Measurements from ENCODE around the gene SMYD3.

GRCh38 chr1:245881767-245882391, 625.2 kb downstream of the SMYD3 start:
- no peak for TF ChIP-seq POLR2AphosphoS5 (IDR thresholded peaks at IDR 0.05; ENCODE audit: low read depth, low read length)
- TF ChIP-seq TAF1 (IDR thresholded peaks at IDR 0.05; ENCODE audit: borderline replicate concordance, insufficient read depth, low read length): no peak
- no peak for TF ChIP-seq SIN3A (IDR thresholded peaks at IDR 0.05; ENCODE audit: borderline replicate concordance, insufficient read depth, low read length)
- TF ChIP-seq, protein P1, sequence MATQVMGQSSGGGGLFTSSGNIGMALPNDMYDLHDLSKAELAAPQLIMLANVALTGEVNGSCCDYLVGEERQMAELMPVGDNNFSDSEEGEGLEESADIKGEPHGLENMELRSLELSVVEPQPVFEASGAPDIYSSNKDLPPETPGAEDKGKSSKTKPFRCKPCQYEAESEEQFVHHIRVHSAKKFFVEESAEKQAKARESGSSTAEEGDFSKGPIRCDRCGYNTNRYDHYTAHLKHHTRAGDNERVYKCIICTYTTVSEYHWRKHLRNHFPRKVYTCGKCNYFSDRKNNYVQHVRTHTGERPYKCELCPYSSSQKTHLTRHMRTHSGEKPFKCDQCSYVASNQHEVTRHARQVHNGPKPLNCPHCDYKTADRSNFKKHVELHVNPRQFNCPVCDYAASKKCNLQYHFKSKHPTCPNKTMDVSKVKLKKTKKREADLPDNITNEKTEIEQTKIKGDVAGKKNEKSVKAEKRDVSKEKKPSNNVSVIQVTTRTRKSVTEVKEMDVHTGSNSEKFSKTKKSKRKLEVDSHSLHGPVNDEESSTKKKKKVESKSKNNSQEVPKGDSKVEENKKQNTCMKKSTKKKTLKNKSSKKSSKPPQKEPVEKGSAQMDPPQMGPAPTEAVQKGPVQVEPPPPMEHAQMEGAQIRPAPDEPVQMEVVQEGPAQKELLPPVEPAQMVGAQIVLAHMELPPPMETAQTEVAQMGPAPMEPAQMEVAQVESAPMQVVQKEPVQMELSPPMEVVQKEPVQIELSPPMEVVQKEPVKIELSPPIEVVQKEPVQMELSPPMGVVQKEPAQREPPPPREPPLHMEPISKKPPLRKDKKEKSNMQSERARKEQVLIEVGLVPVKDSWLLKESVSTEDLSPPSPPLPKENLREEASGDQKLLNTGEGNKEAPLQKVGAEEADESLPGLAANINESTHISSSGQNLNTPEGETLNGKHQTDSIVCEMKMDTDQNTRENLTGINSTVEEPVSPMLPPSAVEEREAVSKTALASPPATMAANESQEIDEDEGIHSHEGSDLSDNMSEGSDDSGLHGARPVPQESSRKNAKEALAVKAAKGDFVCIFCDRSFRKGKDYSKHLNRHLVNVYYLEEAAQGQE (IDR thresholded peaks at IDR 0.05; ENCODE audit: insufficient read depth in 1 of 2, low read depth in 2 of 2, low read length in 2 of 2): no peak
